Fibroblast of pulmonary artery (primary cell): ENCODE results near the gene KIF7.

Experiments used
- DNase-seq: peaks from one replicate; pipeline ENCODE4 v3.0.0-alpha.2; 2010; ENCODE audit warnings: low read depth
- H3K4me3 ChIP-seq: replicated peaks from 2 replicates; pipeline ENCODE4 v1.5.1; 2011; ENCODE audit warnings: low read depth, mild to moderate bottlenecking, control low read depth, low read length, moderate library complexity
- CTCF ChIP-seq: IDR thresholded peaks from 2 replicates; pipeline ENCODE4 v1.5.1; 2011; ENCODE audit warnings: mild to moderate bottlenecking, control low read depth, low read length, inconsistent platforms; ENCODE audit errors: missing control alignments

The KIF7 gene

GRCh38 chr15:89629829-89630228, 25.4 kb downstream of the KIF7 start:
- no peak overlapping the region for H3K4me3 ChIP-seq
- no peak for DNase-seq
- TF ChIP-seq CTCF, result no peak

GRCh38 chr15:89628806-89629715, 26.2 kb downstream of the KIF7 start:
- no peak for TF ChIP-seq CTCF
- no peak overlapping the region for H3K4me3 ChIP-seq
- no peak for DNase-seq

DNA sequence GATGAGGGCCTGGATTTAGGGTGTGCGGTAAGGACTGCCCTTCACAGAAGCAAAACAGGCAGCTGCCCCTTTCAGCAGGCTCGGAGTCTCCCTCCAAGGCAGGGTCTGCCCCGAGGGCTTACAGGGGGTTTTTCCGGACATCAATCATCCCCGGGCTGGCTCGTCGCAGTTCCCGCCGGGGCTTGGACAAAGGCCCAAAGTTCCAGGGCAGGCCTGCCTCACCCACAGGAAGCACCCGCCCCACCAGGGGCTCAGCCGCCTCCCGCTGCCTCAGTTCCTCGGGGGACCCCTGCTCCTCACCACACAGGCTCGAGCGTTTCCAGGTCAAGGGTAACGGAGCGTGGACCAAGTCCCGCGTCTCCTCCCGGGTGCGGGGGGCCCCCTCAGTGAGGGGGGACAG, 27.0 kb downstream of the KIF7 start:
- DNase-seq, result no peak
- TF ChIP-seq CTCF, result no peak
- H3K4me3 ChIP-seq, result no peak overlapping the region

DNA sequence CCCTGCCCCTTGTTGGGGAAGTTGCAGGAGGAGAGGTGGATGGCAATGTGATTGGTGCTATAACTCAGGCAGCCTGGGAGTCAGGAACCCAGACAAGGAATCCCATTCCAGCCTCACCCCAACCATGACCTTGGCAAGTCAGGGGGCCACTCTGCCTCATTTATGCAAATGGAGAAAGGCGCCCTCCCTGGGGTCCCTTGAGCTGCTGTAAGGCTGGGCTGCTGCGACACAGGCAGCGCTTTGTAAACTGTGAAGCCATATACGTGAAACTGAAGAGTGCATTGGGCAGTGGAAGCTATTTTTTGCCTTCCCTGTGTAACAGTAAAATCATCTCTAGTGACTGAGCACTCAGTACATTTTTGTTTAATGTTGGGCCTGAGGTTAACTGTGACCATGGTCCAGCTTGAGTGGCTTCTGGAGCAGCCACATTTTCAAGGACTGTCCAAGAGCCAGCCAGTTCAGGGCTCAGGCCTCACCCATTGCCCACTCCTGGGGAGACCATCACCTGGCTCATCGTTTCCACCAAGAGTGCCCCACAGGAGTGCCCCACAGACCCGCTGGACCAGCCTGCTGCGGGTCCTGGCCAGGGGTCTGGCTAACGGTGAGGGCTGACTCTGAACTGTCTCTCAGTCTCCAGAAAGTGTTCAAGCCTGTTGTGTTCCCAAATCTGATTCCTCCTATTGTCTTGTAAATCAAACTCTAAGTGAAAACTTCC, 27.9 kb downstream of the KIF7 start:
- TF ChIP-seq CTCF, result no peak
- DNase-seq, result no peak
- no peak overlapping the region for H3K4me3 ChIP-seq

- DNase-seq, result no peak
- TF ChIP-seq CTCF, result no peak
Observed at GRCh38 chr15:89625716-89626115, 29.6 kb downstream of the KIF7 start.

GRCh38 chr15:89623165-89623564, 32.1 kb downstream of the KIF7 start:
- no peak overlapping the region for H3K4me3 ChIP-seq
- TF ChIP-seq CTCF, result no peak
- no peak for DNase-seq

More at GRCh38 chr15:89625716-89626115, 29.6 kb downstream of the KIF7 start:
- no peak overlapping the region for H3K4me3 ChIP-seq
